BJ (cell line): ENCODE data around the gene PTH2R. TPM values are rescaled to one million over a fixed set of nuclear protein-coding genes. Genes with fewer than 3 reads are reported as not detected.

Experiments used
- CTCF ChIA-PET: fragments of 350-600 bp; formaldehyde crosslinking; extraction: SDS; loops from one replicate; lab custom pipeline; 2021; ENCODE audit warnings: antibody characterized with exemption, inconsistent platforms; lab: Yijun Ruan, JAX
- POLR2A ChIA-PET: fragments of 300-600 bp; sonication (Branson Sonifier 250); formaldehyde crosslinking; extraction: SDS; loops from one replicate; lab custom pipeline; 2021; ENCODE audit warnings: antibody characterized with exemption; lab: Charles Lee
- DNase-seq: peaks from one replicate; pipeline ENCODE4 v3.0.0-alpha.2; 2011; ENCODE audit warnings: low read depth
- H3K27me3 ChIP-seq: 2 replicates; pipeline ENCODE4 v1.6.0; 2011; ENCODE audit warnings: low read length; ENCODE audit not compliant: control insufficient read depth, insufficient read depth
- H3K36me3 ChIP-seq: 2 replicates; pipeline ENCODE4 v1.5.1; 2011; ENCODE audit warnings: low read length; ENCODE audit not compliant: control insufficient read depth, insufficient read depth
- H3K4me3 ChIP-seq: 2 replicates; pipeline ENCODE4 v1.5.1; 2011; ENCODE audit warnings: low read depth, mild to moderate bottlenecking, control low read depth, low read length
- CTCF ChIP-seq: IDR thresholded peaks from 2 replicates; pipeline ENCODE4 v1.5.1; 2011; ENCODE audit warnings: low read depth, mild to moderate bottlenecking, control low read depth, inconsistent platforms, low read length, moderate library complexity; ENCODE audit not compliant: insufficient read depth
- polyA minus RNA-seq: library from RNA; depleted of rRNA, polyadenylated mRNA; stranded (reverse); fragments of >200 nt; gene quantifications from 2 replicates; pipeline ENCODE4 v1.2.3, GENCODE V29; 2011; rRNA and poly(A)+ RNA removed
- polyA plus RNA-seq: library from polyadenylated mRNA; depleted of rRNA; stranded (reverse); fragments of >200 nt; gene quantifications from 2 replicates; pipeline ENCODE4 v1.2.3, GENCODE V29; 2011; rRNA removed

Gene PTH2R
- not detected in 2 replicates for polyA plus RNA-seq
- not detected in 2 replicates for polyA minus RNA-seq

- H3K27me3 ChIP-seq, result peaks cover 13% of the 10 kb centered on the region
- H3K4me3 ChIP-seq, result no peak within 1 kb of the TSS
- ChIA-PET CTCF (interaction anchor here (0.6 kb wide), 3 partner anchors 16 to 152 kb away, joined by 3 to 4 read pairs (median 3); partner anchors contain the start of gene IDH1), POLR2A (no interaction called here)
- no peaks in the 10 kb centered on the region for H3K36me3 ChIP-seq
- no peak for TF ChIP-seq CTCF
- DNase-seq, result no peak
These were observed at the start of gene PTH2R for GRCh38 chr2:208406474-208407451. PTH2R (plus strand) TSS chr2:208406792; CDS start chr2:208407044, 252 bp downstream.

- TF ChIP-seq CTCF, result no peak
- H3K4me3 ChIP-seq, result no peak overlapping the region
- ChIA-PET POLR2A (no interaction called here), CTCF (no interaction called here)
- DNase-seq, result peak; percentile 11
- H3K27me3 ChIP-seq, result peaks cover 5% of the 10 kb centered on the region
- peaks cover 7% of the 10 kb centered on the region for H3K36me3 ChIP-seq
These were observed 49.6 kb upstream of the PTH2R start for GRCh38 chr2:208356846-208357574.

GRCh38 chr2:208358758-208359631, 47.6 kb upstream of the PTH2R start:
- ChIA-PET CTCF (interaction anchor here (1.4 kb wide), 1 partner anchor 13 kb away, joined by 3 read pairs; no protein-coding TSS in a partner anchor), POLR2A (no interaction called here)
- Histone ChIP-seq H3K36me3 (peaks cover 6% of the 10 kb centered on the region), H3K27me3 (peaks cover 5% of the 10 kb centered on the region), H3K4me3 (no peak overlapping the region)
- no peak for DNase-seq
- no peak for TF ChIP-seq CTCF

GRCh38 chr2:208359632-208359986, 47.0 kb upstream of the PTH2R start:
- peaks cover 6% of the 10 kb centered on the region for H3K27me3 ChIP-seq
- no peak overlapping the region for H3K4me3 ChIP-seq
- H3K36me3 ChIP-seq, result peaks cover 6% of the 10 kb centered on the region
- DNase-seq, result no peak
- TF ChIP-seq CTCF, result no peak
- POLR2A ChIA-PET, result no interaction called here
- CTCF ChIA-PET, result no interaction called here
